ENCODE results near the gene ARL8A. TPM values are rescaled to one million over a fixed set of nuclear protein-coding genes. Genes with fewer than 3 reads are reported as not detected.

The ARL8A gene
- total RNA-seq, 1 experiment from 2014 or later, result 33.2 TPM

Small RNAs within 50 kb of the gene (small RNA-seq; reads per million reads assigned to genes)
- 0 reads per million in 2 experiments for gene CRIP1P3

Other genes with a start within 250 kb of the ARL8A start
- not detected in 2 replicates for gene LMOD1, start 198.2 kb downstream of the ARL8A start, total RNA-seq (2014; rRNA removed; shearing (Covaris generic))
- 112 and 114 TPM in 2 replicates for gene TIMM17A, start 189.2 kb downstream of the ARL8A start, total RNA-seq (2014; rRNA removed; shearing (Covaris generic))
- 61.4 and 63.8 TPM in 2 replicates for gene RNPEP, start 162.1 kb downstream of the ARL8A start, total RNA-seq (2014; rRNA removed; shearing (Covaris generic))
- gene ELF3, start 134.2 kb downstream of the ARL8A start, total RNA-seq (2014; rRNA removed; shearing (Covaris generic)), result 0.13 TPM in 1 of 2 replicates, not detected in the other
- not detected in 2 replicates for gene GPR37L1, start 21.8 kb downstream of the ARL8A start, total RNA-seq (2014; rRNA removed; shearing (Covaris generic))
- gene PTPN7, start 15.9 kb upstream of the ARL8A start, total RNA-seq (2014; rRNA removed; shearing (Covaris generic)), result not detected in 2 replicates
- gene LGR6, start 49.1 kb upstream of the ARL8A start, total RNA-seq (2014; rRNA removed; shearing (Covaris generic)), result not detected in 2 replicates
- gene UBE2T, start 197.2 kb upstream of the ARL8A start, total RNA-seq (2014; rRNA removed; shearing (Covaris generic)), result 78.6 and 80.5 TPM in 2 replicates
- 18.6 and 26.2 TPM in 2 replicates for gene PPP1R12B, start 204.0 kb upstream of the ARL8A start, total RNA-seq (2014; rRNA removed; shearing (Covaris generic))

All from SK-MEL-5 (cell line).